ENCODE measurements around the gene DLG3. TPM values are rescaled to one million over a fixed set of nuclear protein-coding genes. Genes with fewer than 3 reads are reported as not detected.

The DLG3 gene
- total RNA-seq, 1 experiment from 2014 or later: 41.7 TPM

DNA sequence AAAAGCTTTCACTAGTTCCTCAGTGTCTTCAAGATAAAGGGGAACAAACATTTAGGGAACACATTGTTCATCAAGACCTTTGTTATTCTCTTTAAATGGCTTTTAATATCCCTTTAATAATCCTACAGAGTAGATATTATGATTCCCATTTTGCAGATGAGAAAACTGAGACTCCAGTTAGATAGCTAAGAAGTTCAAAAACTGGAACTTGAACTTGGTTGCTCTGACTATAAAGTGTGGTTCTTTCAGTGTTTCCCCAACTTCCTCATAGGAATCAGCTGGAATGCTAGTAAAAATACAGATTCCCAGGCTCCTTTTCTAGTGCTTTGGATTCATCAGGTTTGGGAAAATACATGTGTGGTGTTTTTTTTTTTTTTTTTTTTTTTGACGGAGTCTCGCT lies 37.7 kb downstream of the DLG3 start (continued):
- TF ChIP-seq SOX15 (CRISPR knock-in tag; IDR thresholded peaks at IDR 0.05) (no peak), ZNF219 (CRISPR knock-in tag; IDR thresholded peaks at IDR 0.05; ENCODE audit: borderline replicate concordance) (no peak), ETV6 (CRISPR knock-in tag; IDR thresholded peaks at IDR 0.05) (no peak), ZBTB21 (CRISPR knock-in tag; IDR thresholded peaks at IDR 0.05; ENCODE audit: borderline replicate concordance) (no peak)

- peak overlapping the region; percentile 25; the same call in 1 of the 2 replicates for H3K4me3 Mint-ChIP-seq
- ChIA-PET CTCF (no interaction called here), POLR2A (interaction anchor here (0.6 kb wide), 1 partner anchor 30 kb away, joined by 8 read pairs; no protein-coding TSS in a partner anchor)
- no peak overlapping the region for H3K27ac Mint-ChIP-seq
- TF ChIP-seq ZNF512 (CRISPR knock-in tag; IDR thresholded peaks at IDR 0.05; ENCODE audit: borderline replicate concordance) (no peak), ZNF532 (CRISPR knock-in tag; IDR thresholded peaks at IDR 0.05; ENCODE audit: borderline replicate concordance) (no peak), CTCF (IDR thresholded peaks at IDR 0.05) (no peak), ZNF416 (CRISPR knock-in tag; IDR thresholded peaks at IDR 0.05) (no peak), IRF1 (CRISPR knock-in tag; IDR thresholded peaks at IDR 0.05) (no peak), ETV6 (CRISPR knock-in tag; IDR thresholded peaks at IDR 0.05) (no peak), STAT6 (CRISPR knock-in tag; conservative IDR thresholded peaks at IDR 0.05; ENCODE audit: low read depth) (no peak), GABPB1 (CRISPR knock-in tag; IDR thresholded peaks at IDR 0.05) (no peak), IRF2 (CRISPR knock-in tag; IDR thresholded peaks at IDR 0.05; ENCODE audit: borderline replicate concordance, low read depth) (no peak)
- TF ChIP-seq, protein P1, sequence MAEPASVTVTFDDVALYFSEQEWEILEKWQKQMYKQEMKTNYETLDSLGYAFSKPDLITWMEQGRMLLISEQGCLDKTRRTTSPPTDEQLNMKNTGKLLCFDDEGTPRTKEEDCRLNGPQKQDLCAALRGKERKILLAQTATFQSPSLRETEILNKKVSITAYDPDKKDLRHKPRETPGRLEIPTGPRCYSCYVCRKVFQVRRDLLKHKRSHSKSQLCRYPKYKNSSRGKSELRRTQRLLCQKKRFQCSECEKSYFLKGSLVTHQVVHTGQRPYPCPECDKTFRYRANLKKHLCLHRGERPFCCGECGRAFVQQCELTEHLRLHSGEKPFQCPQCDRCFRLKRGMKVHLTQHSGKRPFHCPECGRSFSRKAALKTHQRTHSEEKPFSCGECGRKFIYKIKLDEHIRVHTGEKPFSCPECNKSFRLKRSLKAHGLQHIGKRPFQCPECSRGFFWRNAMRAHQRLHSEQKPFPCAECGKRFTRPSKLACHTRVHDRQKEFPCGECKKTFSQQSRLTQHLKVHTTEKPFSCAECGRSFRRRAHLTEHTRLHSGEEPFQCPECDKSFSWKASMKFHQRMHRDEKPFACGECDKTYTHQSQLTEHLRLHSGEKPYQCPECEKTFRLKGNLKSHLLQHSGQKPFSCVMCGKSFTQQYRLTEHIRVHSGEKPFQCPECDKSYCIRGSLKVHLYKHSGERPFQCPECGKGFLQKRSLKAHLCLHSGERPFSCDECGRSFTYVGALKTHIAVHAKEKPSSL (CRISPR knock-in tag; conservative IDR thresholded peaks at IDR 0.05): no peak
- TF ChIP-seq, protein P2, sequence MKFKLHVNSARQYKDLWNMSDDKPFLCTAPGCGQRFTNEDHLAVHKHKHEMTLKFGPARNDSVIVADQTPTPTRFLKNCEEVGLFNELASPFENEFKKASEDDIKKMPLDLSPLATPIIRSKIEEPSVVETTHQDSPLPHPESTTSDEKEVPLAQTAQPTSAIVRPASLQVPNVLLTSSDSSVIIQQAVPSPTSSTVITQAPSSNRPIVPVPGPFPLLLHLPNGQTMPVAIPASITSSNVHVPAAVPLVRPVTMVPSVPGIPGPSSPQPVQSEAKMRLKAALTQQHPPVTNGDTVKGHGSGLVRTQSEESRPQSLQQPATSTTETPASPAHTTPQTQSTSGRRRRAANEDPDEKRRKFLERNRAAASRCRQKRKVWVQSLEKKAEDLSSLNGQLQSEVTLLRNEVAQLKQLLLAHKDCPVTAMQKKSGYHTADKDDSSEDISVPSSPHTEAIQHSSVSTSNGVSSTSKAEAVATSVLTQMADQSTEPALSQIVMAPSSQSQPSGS (CRISPR knock-in tag; IDR thresholded peaks at IDR 0.05; ENCODE audit: borderline replicate concordance, low read depth): no peak
- TF ChIP-seq, protein P3, sequence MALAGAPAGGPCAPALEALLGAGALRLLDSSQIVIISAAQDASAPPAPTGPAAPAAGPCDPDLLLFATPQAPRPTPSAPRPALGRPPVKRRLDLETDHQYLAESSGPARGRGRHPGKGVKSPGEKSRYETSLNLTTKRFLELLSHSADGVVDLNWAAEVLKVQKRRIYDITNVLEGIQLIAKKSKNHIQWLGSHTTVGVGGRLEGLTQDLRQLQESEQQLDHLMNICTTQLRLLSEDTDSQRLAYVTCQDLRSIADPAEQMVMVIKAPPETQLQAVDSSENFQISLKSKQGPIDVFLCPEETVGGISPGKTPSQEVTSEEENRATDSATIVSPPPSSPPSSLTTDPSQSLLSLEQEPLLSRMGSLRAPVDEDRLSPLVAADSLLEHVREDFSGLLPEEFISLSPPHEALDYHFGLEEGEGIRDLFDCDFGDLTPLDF (CRISPR knock-in tag; IDR thresholded peaks at IDR 0.05): no peak
- no peaks in the 10 kb centered on the region for H3K27me3 Mint-ChIP-seq (ENCODE audit: low read depth)
- peaks cover 51% of the 10 kb centered on the region for H3K4me1 Mint-ChIP-seq
- ATAC-seq: no peak
- DNase-seq (ENCODE audit: low spot score): no peak
- no peaks in the 10 kb centered on the region for H3K9me3 Mint-ChIP-seq
- H3K36me3 Mint-ChIP-seq: peaks cover 30% of the 10 kb centered on the region
Observed at GRCh38 chrX:70485466-70485865, 40.8 kb downstream of the DLG3 start.

Measured in WTC11 (cell line).